Measurements from ENCODE around the gene QSOX1.

GRCh38 chr1:180238675-180239074 is 84.0 kb downstream of the QSOX1 start:
- TF ChIP-seq, protein P1, sequence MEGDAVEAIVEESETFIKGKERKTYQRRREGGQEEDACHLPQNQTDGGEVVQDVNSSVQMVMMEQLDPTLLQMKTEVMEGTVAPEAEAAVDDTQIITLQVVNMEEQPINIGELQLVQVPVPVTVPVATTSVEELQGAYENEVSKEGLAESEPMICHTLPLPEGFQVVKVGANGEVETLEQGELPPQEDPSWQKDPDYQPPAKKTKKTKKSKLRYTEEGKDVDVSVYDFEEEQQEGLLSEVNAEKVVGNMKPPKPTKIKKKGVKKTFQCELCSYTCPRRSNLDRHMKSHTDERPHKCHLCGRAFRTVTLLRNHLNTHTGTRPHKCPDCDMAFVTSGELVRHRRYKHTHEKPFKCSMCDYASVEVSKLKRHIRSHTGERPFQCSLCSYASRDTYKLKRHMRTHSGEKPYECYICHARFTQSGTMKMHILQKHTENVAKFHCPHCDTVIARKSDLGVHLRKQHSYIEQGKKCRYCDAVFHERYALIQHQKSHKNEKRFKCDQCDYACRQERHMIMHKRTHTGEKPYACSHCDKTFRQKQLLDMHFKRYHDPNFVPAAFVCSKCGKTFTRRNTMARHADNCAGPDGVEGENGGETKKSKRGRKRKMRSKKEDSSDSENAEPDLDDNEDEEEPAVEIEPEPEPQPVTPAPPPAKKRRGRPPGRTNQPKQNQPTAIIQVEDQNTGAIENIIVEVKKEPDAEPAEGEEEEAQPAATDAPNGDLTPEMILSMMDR (IDR thresholded peaks at IDR 0.05; ENCODE audit: insufficient read depth, low read depth, low read length): no peak
- no peak for TF ChIP-seq EZH2 (IDR thresholded peaks at IDR 0.05; ENCODE audit: insufficient read depth, low read length)

Measured in astrocyte (in vitro differentiated cells and primary cell).